Ishikawa (cell line): ENCODE results near the gene ZNF165.
A peak's percentile ranks its signal among the peaks of the same experiment; 100 is the strongest.

Experiments
- CEBPB ChIP-seq: IDR thresholded peaks from 2 replicates; pipeline ENCODE4 v1.6.1; 2012
- CREB1 ChIP-seq: IDR thresholded peaks from 2 replicates; pipeline ENCODE4 v1.6.1; 2012; ENCODE audit warnings: low read depth
- EGR1 ChIP-seq: IDR thresholded peaks from 2 replicates; pipeline ENCODE4 v1.6.1; 2012
- EP300 ChIP-seq: IDR thresholded peaks from 2 replicates; pipeline ENCODE4 v1.6.1; 2012; ENCODE audit warnings: borderline replicate concordance
- FOXM1 ChIP-seq: IDR thresholded peaks from 2 replicates; pipeline ENCODE4 v1.6.1; 2012; ENCODE audit warnings: low read depth, borderline replicate concordance
- NFIC ChIP-seq: IDR thresholded peaks from 2 replicates; pipeline ENCODE4 v1.6.1; 2012
- RAD21 ChIP-seq: IDR thresholded peaks from 2 replicates; pipeline ENCODE4 v1.6.1; 2012; ENCODE audit warnings: low read depth
- TAF1 ChIP-seq: IDR thresholded peaks from 2 replicates; pipeline ENCODE4 v1.6.1; 2012; ENCODE audit warnings: low read depth, mild to moderate bottlenecking
- TCF12 ChIP-seq: IDR thresholded peaks from 2 replicates; pipeline ENCODE4 v1.6.1; 2012; ENCODE audit warnings: low read depth
- TEAD4 ChIP-seq: IDR thresholded peaks from 2 replicates; pipeline ENCODE4 v1.6.1; 2012
- YY1 ChIP-seq: IDR thresholded peaks from 2 replicates; pipeline ENCODE4 v1.6.1; 2012; ENCODE audit warnings: low read depth
- TF ChIP-seq, protein P1 (sequence below): IDR thresholded peaks from 2 replicates; pipeline ENCODE4 v1.6.1; 2012
- TF ChIP-seq, protein P2 (sequence below): IDR thresholded peaks from 2 replicates; pipeline ENCODE4 v1.6.1; 2012; ENCODE audit warnings: low read depth, mild to moderate bottlenecking
- TF ChIP-seq, protein P3 (sequence below): IDR thresholded peaks from 2 replicates; pipeline ENCODE4 v1.6.1; 2012

DNA sequence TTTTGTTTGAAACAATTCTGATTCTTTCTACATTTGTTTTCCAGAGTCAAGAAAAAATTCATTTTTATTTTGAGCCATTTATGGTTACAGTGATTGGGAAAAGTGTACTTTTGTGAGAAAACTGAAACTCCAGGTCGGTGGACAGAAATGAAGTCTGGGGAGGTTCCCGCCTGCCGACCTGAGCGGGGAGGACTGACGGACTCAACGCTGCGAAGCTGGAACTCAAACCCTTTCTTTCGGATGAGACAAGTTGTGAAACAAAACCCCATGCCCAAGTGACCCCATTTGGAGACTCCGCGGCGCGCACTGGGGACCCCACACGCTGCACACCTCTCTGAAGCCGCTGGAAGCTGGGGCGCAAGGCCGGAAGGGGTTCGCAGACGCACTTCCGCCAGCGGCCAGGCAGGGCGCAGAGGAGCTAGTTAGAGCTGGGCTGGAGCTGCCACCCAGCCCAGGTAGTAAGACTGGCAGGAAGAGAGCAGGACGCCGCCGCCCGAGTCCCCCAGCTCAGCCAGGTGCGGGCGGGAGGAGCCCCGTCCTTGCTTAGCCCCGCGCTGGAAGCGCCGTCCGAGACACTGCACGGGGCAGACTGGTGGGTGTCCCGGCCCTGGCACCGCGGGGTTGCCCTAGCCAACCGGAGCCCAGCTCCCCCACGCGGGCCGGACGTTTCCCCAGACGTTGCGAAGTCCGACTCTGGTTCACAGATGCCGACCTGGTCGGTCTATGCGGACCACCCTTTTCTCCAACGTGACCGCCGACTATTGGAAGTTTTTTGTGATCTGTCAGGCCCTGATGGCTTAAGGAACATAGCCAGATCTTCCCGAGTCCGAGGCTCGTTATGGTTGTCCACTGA, 24.2 kb downstream of the ZNF165 start:
- TF ChIP-seq, protein P1, sequence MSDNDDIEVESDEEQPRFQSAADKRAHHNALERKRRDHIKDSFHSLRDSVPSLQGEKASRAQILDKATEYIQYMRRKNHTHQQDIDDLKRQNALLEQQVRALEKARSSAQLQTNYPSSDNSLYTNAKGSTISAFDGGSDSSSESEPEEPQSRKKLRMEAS: peak; percentile 81
- TF ChIP-seq CEBPB: no peak
- TF ChIP-seq, protein P2, sequence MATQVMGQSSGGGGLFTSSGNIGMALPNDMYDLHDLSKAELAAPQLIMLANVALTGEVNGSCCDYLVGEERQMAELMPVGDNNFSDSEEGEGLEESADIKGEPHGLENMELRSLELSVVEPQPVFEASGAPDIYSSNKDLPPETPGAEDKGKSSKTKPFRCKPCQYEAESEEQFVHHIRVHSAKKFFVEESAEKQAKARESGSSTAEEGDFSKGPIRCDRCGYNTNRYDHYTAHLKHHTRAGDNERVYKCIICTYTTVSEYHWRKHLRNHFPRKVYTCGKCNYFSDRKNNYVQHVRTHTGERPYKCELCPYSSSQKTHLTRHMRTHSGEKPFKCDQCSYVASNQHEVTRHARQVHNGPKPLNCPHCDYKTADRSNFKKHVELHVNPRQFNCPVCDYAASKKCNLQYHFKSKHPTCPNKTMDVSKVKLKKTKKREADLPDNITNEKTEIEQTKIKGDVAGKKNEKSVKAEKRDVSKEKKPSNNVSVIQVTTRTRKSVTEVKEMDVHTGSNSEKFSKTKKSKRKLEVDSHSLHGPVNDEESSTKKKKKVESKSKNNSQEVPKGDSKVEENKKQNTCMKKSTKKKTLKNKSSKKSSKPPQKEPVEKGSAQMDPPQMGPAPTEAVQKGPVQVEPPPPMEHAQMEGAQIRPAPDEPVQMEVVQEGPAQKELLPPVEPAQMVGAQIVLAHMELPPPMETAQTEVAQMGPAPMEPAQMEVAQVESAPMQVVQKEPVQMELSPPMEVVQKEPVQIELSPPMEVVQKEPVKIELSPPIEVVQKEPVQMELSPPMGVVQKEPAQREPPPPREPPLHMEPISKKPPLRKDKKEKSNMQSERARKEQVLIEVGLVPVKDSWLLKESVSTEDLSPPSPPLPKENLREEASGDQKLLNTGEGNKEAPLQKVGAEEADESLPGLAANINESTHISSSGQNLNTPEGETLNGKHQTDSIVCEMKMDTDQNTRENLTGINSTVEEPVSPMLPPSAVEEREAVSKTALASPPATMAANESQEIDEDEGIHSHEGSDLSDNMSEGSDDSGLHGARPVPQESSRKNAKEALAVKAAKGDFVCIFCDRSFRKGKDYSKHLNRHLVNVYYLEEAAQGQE: no peak
- no peak for TF ChIP-seq CREB1
- TF ChIP-seq EGR1: 0 out of 2 replicates have a peak, but pooled peaks have one; percentile 14
- TF ChIP-seq TAF1: peak; percentile 96
- peak; percentile 42 for TF ChIP-seq RAD21
- TF ChIP-seq, protein P3, sequence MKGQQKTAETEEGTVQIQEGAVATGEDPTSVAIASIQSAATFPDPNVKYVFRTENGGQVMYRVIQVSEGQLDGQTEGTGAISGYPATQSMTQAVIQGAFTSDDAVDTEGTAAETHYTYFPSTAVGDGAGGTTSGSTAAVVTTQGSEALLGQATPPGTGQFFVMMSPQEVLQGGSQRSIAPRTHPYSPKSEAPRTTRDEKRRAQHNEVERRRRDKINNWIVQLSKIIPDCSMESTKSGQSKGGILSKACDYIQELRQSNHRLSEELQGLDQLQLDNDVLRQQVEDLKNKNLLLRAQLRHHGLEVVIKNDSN: peak; percentile 31; the same call in 1 of the 2 replicates
- 0 out of 2 replicates have a peak, but pooled peaks have one; percentile 31 for TF ChIP-seq YY1
- TF ChIP-seq EP300: no peak
- 0 out of 2 replicates have a peak, but pooled peaks have one; percentile 19 for TF ChIP-seq TEAD4
- TF ChIP-seq FOXM1: no peak; the same call in 1 of the 2 replicates
- TF ChIP-seq TCF12: 0 out of 2 replicates have a peak, but pooled peaks have one; percentile 41
- TF ChIP-seq NFIC: no peak; the same call in 1 of the 2 replicates
